Measurements from ENCODE around the gene TMEM209. TPM values are rescaled to one million over a fixed set of nuclear protein-coding genes. Genes with fewer than 3 reads are reported as not detected.

TMEM209 gene
- total RNA-seq, 1 donor from 2014 or later = 10.8 TPM

DNA sequence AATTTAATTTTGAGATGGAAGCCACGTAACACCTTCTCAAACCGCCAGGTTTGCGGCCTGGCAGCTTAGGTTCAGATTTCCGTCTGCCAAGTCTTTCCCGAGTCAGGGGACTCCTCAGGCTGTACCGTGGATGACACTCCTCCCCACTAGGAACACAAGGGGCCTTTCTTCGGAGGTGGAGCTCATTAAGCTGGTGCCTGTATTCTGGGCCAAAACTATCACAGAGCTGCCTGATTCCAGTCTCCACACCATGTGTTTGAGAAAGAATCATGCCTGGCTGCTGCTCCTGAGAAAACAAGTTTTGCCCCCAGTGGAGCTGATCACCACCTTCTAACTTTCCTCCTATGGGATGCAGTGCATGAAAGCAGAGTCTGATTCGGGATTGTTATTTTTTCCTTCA, 44.8 kb downstream of the TMEM209 start:
- intact Hi-C loops (cut with DNase I) = no loop called here
- TF ChIP-seq POLR2A (IDR thresholded peaks at IDR 0.05) = no peak
- TF ChIP-seq, protein P1, sequence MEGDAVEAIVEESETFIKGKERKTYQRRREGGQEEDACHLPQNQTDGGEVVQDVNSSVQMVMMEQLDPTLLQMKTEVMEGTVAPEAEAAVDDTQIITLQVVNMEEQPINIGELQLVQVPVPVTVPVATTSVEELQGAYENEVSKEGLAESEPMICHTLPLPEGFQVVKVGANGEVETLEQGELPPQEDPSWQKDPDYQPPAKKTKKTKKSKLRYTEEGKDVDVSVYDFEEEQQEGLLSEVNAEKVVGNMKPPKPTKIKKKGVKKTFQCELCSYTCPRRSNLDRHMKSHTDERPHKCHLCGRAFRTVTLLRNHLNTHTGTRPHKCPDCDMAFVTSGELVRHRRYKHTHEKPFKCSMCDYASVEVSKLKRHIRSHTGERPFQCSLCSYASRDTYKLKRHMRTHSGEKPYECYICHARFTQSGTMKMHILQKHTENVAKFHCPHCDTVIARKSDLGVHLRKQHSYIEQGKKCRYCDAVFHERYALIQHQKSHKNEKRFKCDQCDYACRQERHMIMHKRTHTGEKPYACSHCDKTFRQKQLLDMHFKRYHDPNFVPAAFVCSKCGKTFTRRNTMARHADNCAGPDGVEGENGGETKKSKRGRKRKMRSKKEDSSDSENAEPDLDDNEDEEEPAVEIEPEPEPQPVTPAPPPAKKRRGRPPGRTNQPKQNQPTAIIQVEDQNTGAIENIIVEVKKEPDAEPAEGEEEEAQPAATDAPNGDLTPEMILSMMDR (IDR thresholded peaks at IDR 0.05) = no peak
- no peak for TF ChIP-seq POLR2AphosphoS5 (IDR thresholded peaks at IDR 0.05; ENCODE audit: insufficient read depth in 1 of 2, low read depth in 1 of 2)
- Histone ChIP-seq H3K4me3 (no peak overlapping the region), H3K4me1 (no peaks in the 10 kb centered on the region), H3K36me3 (peaks cover 0 to 33% of the 10 kb centered on the region in 2 donors), H3K27me3 (no peaks in the 10 kb centered on the region), H3K27ac (no peak overlapping the region), H3K9me3 (no peaks in the 10 kb centered on the region)
- DNase-seq (ENCODE audit: extremely low spot score in 2 of 2) = no peak

DNA sequence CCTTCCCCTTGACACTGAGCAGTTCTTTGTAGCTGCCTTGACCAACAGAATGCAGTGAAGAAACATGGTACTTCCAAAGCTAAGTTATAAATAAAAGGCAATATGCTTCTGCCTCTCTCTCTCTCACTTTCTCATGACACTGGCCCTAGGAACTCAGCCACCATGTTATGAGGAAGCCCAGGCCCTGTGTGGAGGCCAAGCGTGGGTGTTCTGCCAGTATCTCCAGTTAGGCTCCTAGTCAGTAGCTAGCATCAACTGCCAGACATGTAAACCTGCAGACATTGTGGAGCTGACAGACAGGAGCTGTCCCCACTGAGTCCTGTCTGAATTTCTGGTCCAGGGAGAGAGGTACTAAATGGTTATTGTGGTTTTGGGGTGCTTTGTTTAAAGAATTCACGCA, 45.2 kb downstream of the TMEM209 start:
- no peak for DNase-seq (ENCODE audit: extremely low spot score in 2 of 2)
- H3K4me1 ChIP-seq = no peaks in the 10 kb centered on the region
- peaks cover 0 to 31% of the 10 kb centered on the region in 2 donors for H3K36me3 ChIP-seq
- no peaks in the 10 kb centered on the region for H3K27me3 ChIP-seq
- TF ChIP-seq POLR2AphosphoS5 (IDR thresholded peaks at IDR 0.05; ENCODE audit: insufficient read depth in 1 of 2, low read depth in 1 of 2) = no peak
- no peak for TF ChIP-seq POLR2A (IDR thresholded peaks at IDR 0.05)
- TF ChIP-seq, protein P1 (IDR thresholded peaks at IDR 0.05) = no peak
- no peak overlapping the region for H3K4me3 ChIP-seq
- no peak overlapping the region for H3K27ac ChIP-seq
- H3K9me3 ChIP-seq = no peaks in the 10 kb centered on the region
- intact Hi-C loops (cut with DNase I) = no loop called here

- DNase-seq (ENCODE audit: extremely low spot score in 2 of 2) = no peak
- intact Hi-C loops (cut with DNase I) = no loop called here
- TF ChIP-seq POLR2A (IDR thresholded peaks at IDR 0.05) = no peak
- TF ChIP-seq, protein P1 (IDR thresholded peaks at IDR 0.05) = no peak
- TF ChIP-seq POLR2AphosphoS5 (IDR thresholded peaks at IDR 0.05; ENCODE audit: insufficient read depth in 1 of 2, low read depth in 1 of 2) = no peak
- peaks cover 0 to 29% of the 10 kb centered on the region in 2 donors for H3K36me3 ChIP-seq
- no peak overlapping the region for H3K27ac ChIP-seq
- no peaks in the 10 kb centered on the region for H3K27me3 ChIP-seq
- H3K4me3 ChIP-seq = no peak overlapping the region
- no peaks in the 10 kb centered on the region for H3K9me3 ChIP-seq
- peaks cover 12% of the 10 kb centered on the region for H3K4me1 ChIP-seq
Observed at GRCh38 chr7:130157700-130158099, 47.5 kb downstream of the TMEM209 start.

DNA sequence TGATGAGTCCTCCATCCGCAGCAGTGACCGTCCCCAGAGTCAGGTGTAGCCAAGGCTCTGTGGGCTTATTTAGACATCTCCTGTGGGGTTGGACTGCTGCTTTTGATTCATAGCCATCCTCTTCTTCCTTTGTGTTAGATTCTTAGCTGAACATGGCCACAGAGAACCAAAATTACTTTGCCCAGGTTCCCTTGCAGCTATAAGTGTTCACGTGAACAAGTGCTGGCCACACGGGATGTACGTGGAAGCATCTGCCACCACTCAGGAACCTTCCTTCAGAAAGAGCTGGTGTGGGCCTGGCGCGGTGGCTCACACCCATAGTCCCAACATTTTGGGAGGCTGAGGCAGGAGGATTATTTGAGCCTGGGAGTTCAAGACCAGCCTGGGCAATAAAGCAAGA, 49.1 kb downstream of the TMEM209 start:
- Histone ChIP-seq H3K4me1 (peaks cover 12% of the 10 kb centered on the region), H3K9me3 (no peaks in the 10 kb centered on the region), H3K27ac (no peak overlapping the region), H3K36me3 (peaks cover 0 to 14% of the 10 kb centered on the region in 2 donors), H3K4me3 (no peak overlapping the region), H3K27me3 (no peaks in the 10 kb centered on the region)
- intact Hi-C loops (cut with DNase I) = no loop called here
- DNase-seq (ENCODE audit: extremely low spot score in 2 of 2) = no peak
- TF ChIP-seq POLR2AphosphoS5 (IDR thresholded peaks at IDR 0.05; ENCODE audit: insufficient read depth in 1 of 2, low read depth in 1 of 2) = no peak
- TF ChIP-seq POLR2A (IDR thresholded peaks at IDR 0.05) = no peak
- TF ChIP-seq, protein P1 (IDR thresholded peaks at IDR 0.05) = no peak

- no peak for TF ChIP-seq POLR2A (IDR thresholded peaks at IDR 0.05)
- TF ChIP-seq, protein P1 (IDR thresholded peaks at IDR 0.05) = no peak
- TF ChIP-seq POLR2AphosphoS5 (IDR thresholded peaks at IDR 0.05; ENCODE audit: insufficient read depth in 1 of 2, low read depth in 1 of 2) = no peak
- Histone ChIP-seq H3K4me1 (peaks cover 12% of the 10 kb centered on the region), H3K27me3 (no peaks in the 10 kb centered on the region), H3K36me3 (no peaks in the 10 kb centered on the region), H3K4me3 (no peak overlapping the region), H3K27ac (no peak overlapping the region), H3K9me3 (no peaks in the 10 kb centered on the region)
- no peak for DNase-seq (ENCODE audit: extremely low spot score in 2 of 2)
- intact Hi-C loops (cut with DNase I) = no loop called here
Observed at GRCh38 chr7:130154501-130155317, 50.5 kb downstream of the TMEM209 start.

All from vagina (tissue), 2 donors.